HG02623 (cell line): ENCODE measurements around the gene WDR31.
"Not testable (repeated sequence)": the region's sequence is repeated elsewhere in the genome, so short reads cannot be mapped to it uniquely, and the experiment has no call there.

Experiments
- ATAC-seq: cut with Tn5 transposase; IDR thresholded peaks from one replicate; pipeline ENCODE4 v1.9.1; 2021; ENCODE audit warnings: moderate library complexity; ENCODE audit not compliant: unreplicated experiment

Gene WDR31

DNA sequence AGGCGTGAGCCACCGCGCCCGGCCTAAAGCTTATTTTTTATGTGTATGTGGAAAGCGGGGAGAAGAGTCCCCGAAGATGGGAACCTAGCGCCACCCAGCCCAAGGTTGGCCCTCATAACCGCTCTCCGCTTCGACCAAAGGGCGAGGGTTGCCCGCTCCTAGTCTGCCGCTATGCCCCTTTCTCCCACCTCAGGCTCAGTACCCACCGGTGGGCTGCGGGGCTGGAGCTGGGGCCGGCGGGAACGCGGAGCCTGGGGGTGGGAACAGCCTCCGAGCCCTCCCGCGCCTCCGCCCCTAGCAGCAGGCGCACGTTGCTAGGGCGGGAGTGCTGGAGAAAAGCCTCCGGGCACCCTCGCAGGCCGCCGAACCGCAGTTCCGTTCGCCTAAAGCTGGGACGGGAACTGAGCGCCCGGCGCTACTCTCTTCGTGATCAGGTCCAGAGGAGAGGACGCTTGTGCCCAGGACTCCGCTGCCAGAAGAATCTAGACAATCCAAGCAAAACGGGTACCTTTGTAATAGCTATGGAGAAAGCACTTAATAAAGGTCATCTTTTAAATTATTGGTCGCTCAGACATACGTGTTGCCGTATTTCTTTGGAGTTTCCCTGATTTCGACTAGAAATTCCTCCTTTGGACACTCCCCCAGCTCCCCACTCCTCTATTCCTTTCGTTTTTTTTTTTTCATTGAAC lies at the start of gene WDR31:
TSS of gene WDR31 (minus strand) at position 265 of the 689 bp plus-strand sequence. CDS start 8,253 bp downstream, outside the sequence.
- peak; percentile 99 for ATAC-seq

DNA sequence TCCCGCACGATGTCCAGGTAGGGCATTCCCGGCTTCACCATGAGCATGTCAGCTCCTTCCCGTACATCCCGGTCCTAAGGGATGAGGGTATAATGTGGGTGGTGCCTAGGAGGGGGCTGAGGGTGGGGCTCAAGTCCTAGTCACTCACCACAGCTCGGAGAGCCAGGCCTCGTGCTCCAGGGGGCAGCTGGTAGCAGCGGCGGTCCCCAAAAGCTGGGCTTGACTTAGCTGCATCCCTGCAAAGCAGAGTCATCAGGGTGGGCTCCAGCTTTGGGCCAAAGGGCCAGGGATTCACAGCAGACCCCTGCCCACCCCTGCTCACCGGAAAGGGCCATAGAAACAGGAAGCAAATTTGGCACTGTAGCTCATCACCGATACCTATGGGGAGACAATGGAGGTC lies 49.4 kb upstream of the WDR31 start:
- no peak for ATAC-seq

DNA sequence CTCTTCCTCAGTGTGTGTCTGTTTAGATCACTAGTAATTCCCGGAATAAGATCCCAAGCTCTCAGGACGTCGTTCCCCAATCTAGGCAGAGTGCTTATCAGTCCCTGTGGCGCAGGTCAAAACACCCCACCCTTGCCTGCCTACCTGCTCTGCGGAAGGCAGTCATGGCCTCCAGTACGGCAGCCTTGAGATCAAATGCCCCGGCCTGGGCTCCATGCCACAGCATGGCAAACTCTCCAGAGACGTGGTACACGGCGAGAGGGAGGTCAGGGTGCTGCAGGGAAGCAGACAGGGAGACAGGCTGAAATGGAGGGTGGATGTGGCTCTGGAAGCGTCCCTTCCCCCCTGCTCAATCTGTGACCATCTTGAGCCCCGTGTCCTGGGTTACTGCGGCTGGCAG lies 48.8 kb upstream of the WDR31 start:
- ATAC-seq = no peak

DNA sequence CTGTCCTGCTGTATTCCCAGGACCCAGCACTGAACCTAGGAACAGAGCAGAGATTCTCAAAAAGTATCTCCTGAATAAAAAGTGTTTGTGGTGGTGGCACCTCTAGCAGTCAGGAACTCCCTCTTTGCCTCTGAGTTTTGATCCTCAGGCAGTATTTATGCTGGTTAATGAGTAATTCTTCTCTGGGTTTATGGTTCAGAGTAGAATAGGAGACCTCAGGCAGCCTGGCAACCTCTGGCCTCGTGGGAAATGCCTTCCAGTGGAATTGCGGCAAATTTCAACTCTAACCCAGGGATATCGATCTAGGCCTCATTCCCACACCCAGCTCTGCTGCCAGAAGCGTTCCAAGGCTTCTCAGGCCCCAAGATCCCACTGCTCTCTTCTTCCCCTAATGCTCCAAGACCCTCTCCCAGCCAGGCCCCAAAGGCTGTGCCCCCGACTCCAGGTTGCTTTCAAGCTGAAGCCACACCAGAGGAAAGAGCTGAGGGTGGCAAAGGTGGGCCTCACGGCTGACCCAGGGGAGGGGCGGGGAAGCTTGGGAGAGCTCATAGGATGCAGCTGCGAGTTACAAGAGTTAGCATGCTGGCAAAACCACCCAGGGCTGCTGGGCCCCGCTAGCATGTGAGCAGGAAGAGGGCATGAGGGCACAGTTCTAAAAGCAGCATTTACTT lies 47.6 kb upstream of the WDR31 start:
- no peak for ATAC-seq

DNA sequence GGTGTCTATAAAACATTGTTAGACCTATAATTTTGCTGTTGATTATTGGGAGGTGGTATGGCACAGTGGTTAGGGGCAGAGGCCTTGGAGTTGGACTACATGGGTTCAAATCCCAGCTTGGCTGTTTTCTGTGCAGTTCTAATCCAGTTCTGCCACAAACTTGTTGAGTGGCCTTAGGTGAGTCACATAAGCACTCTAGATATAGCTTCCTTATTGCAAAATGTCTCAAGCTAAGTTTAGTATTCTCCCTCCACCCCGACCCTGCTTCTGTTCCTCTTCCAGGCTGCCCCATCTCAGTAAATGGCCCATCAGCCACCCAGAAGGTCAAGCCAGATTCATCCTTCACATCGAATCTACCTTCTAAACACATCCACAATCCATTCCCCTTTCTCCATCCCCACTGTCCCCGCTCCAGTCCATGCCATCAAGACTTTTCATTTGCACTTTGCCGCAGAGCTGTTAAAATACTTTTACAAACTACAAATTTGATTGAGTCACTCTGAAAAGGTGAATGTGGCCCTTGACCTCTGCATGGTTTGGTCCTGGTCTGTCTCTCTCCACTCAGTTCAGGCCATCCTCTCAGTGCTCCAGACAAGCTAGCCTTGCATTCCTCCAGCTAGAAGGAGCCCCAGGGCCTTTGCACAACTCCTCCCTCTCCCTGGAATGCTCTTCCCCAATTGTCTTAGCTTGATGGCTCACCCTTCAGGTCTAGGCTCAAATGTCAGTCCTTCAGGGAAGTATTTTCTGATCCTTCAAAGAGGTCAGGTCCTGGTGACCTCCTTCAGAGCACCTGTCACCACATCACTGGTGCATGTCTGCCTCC lies 46.7 kb upstream of the WDR31 start:
- no peak for ATAC-seq

DNA sequence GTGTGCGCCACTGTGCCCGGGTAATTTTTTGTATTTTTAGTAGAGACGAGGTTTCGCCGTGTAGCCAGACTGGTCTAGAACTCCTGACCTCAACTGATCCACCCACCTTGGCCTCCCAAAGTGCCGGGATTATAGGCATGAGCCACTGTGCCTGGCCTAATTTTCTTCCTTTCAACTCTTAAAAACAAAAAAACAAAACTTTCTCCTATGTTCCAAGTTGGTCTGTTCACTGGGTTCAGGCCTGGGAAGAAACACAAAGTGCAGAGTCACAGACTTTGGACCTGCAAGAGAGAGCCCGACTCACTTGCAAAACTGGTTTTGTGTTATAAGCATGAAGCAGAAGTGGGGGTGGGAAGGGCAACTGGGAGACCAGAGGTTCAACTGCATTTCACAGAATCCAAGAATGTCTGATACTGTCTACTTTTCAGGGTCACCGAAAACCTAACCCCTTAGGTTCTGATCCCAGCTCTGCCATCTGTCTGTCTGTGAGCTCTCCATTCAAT lies 41.9 kb upstream of the WDR31 start:
- no peak for ATAC-seq

DNA sequence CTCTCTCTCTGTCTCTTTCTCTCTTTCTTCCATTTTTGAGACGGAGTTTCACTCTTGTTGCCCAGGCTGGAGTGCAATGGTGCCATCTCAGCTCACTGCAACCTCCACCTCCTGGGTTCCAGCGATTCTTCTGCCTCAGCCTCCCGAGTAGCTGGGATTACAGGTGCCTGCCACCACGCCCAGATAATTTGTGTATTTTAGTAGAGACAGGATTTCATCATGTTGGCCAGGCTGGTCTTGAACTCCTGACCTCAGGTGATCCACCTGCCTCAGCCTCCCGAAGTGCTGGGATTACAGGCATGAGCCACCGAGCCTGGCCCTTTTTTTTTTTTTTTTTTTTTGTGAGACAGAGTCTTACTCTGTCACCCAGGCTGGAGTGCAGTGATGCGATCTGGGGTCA lies 41.4 kb upstream of the WDR31 start:
- ATAC-seq = not testable (repeated sequence)

DNA sequence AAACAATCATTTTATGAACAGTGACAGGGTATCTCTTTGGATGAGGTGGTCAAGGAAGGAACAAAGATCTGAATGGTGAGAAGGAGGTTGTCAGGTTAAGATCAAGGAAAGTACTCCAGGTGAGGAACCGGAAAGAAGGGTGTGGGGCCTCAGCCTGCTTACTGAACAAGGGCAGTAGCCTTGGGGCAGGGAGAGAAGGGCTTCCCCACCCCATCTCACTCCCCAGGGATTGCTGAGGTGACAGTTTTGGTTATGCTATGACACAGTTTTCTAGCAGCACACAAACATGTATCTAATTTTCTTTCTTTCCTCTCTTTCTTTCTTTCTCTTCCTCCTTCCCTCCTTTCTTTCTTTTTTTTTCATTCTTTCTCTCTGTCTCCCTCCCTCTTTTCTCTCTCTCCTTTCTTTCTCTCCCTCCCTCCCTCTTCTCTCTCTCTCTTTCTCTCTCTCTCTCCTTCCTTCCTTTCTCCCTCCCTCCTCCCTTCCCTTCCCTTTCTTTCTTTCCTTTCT lies 40.8 kb upstream of the WDR31 start:
- peak; percentile 44 for ATAC-seq

DNA sequence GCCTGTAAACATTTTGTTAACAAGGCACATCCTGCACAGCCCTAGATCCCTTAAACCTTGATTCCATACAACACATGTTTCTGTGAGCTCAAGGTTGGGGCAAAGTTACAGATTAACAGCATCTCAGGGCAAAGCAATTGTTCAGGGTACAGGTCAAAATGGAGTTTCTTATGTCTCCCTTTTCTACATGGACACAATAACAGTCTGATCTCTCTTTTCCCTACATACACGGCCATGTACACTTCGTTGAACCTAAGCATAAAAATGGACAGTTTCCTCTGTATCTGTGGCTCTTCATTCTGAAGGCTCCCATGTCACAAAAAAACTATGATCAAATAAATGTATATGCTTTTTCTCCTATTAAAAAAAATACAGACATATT lies 39.7 kb upstream of the WDR31 start:
- not testable (repeated sequence) for ATAC-seq

DNA sequence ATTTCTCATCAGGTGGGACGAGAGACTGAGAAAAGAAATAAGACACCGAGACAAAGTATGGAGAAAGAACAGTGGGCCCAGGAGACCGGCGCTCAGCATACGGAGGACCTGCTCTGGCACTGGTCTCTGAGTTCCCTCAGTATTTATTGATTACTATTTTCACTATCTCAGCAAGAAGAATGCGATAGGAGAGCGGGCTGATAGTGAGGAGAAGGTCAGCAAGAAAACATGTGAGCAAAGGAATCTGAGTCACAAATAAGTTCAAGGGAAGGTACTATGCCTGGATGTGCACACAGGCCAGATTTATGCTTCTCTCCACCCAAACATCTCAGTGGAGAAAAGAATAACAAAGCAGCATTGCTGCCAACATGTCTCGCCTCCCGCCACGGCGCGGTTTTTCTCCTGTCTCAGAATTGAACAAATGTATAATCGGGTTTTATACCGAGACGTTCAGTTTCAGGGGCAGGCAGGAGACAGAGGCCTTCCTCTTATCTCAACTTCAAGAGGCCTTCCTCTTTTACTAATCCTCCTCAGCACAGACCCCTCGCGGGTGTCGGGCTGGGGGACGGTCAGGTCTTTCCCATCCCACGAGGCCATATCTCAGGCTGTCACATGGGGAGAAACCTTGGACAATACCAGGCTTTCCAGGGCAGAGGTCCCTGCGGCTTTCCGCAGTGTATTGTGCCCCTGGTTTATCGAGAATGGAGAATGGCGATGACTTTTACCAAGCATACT lies 39.2 kb upstream of the WDR31 start:
- not testable (repeated sequence) for ATAC-seq

DNA sequence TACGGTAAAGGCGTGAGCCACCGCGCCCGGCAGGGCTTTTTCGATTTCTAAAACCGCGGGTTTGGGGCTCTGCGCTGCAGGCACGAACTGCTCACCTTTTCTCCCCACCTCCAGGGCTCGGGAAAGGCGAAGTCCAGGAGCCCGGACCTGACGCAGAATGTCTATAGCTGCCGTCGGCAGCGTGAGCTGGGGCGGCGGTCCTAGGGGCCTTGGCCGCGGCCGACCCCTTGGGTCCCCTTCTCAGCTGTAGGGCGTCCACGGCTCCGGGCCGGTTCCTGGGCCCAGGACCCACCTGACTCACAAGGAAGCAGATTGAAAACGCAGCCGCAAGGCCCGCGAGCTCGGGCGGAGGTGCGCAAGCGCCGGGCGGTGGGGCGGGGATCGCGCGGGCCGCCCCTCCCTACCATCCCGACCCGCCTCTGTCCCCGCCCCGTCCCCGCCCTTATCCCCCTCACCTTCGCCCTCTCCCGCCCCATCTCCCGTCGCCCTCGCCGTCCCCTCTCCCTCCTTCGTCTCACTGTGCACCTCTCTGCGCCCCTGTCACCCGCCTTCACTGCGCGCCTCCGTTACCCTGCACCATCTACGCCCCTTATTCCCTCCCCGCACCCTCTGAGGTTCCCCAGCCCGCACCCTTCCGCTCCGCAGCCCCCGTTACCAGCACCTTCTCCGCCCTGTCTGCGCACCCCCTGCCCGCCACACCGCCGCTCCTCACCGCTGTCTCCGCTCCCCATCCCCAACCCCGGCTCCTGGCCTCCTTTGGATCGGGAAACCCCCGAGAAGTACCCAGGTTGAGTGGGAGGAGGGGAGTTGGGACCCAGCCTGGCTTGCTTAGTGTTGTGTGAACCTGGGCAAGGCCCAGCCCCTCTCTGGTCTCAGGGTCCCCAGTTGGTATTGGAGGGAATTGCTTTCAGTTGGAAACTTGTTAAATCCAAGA lies 36.8 kb upstream of the WDR31 start, which contains the start of gene HDHD3:
TSS of gene HDHD3 (minus strand) at position 353 of the 934 bp plus-strand sequence. CDS start 2,632 bp downstream, outside the sequence.
- peak; percentile 78 for ATAC-seq

DNA sequence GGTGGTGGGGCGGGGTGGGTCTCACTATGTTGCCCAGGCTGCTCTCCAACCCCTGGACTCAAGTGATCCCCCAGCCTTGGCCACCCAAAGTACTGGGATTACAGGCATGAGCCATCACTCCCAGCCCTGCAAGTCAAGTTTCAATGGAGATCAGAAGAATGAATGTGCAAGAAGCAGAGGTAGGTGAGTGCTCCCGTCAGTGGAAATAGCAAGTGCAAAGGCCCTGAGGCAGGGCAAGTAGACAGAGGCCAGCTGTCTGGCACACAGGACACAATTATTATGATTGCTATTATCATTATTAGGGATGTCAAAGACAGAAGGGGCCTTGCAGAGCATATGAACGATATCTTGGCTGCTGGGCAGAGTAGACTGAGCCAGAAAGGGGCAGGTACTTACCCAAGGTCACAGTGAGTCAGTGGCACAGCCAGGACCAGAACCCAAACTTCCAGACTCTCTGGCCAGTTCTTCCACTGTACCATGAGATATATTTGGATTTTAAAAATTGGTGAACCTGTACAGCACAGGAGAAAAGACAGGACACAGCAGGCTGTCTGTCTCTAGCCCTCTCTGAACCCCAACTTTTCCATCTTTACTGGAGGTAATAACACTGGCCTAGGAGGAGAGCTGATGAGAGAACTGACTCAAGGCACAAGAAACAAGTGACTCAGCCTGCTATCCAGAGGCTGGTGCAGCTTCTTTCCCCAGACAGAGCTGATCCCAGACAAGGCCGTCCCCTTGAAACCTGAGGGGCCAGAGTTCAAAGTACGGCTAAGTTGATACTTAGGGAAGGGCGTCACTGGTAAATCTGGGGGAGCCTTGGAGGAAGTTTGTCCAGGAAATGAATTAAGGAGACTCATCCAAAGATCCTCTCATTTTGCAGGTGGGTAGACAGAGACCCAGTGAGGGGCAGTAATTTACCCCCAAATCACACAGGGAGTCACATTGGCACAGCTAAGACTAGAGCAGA lies 35.3 kb upstream of the WDR31 start:
- ATAC-seq = no peak

DNA sequence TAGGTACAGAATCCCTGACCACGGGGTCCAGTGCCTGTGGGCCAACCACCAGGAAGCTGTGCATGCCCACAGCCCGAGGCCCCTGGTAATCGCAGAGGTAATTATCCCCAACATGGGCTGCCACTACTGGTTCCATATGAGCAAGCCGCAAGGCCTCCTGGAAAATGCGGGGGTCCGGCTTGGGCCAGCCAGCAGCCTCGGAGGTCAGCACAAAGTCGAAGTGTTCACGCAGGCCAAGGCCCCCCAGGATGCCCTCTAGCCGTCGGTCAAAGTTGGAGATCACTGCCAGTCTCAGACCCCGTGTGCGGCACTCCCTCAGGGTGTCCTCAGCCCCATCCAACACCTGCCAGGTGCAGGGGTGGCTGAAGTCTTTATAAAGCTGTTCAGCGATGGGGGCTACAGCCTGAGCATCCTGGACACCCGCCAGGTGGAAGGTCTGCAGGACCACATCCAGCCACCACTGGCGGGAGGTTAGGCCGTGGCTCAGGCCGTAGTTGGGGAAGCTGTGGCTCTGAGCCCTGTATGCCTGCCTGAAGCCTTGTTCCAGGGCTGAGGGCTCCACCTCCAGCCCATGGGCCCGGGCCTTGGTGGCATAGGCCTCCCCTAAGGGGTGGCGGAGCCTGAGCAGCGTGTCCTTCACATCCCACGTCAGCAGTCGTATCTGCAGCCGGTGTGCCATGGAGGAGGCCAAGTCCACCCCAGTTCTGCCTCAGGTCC lies 33.8 kb upstream of the WDR31 start:
- no peak for ATAC-seq

DNA sequence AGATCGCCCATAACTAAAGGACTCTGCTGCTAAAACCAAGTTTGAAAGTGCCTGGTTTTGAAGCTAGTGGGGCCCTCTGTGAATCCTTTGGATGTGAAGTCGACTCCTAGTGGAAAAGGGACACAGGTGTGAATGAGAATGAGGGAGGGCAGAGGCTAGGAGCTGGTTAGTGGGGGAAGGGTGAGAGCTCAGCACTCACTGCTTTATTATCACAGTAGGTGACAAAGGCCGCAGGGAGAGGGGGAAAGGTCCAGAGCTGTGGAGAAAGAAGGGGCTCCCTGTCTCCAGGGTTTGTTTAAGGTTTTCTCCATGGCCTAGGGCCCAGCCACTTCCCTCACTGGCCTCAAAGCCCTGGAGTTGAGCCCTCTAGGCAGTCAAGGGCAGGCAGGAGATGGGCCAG lies 33.2 kb upstream of the WDR31 start:
- no peak for ATAC-seq

DNA sequence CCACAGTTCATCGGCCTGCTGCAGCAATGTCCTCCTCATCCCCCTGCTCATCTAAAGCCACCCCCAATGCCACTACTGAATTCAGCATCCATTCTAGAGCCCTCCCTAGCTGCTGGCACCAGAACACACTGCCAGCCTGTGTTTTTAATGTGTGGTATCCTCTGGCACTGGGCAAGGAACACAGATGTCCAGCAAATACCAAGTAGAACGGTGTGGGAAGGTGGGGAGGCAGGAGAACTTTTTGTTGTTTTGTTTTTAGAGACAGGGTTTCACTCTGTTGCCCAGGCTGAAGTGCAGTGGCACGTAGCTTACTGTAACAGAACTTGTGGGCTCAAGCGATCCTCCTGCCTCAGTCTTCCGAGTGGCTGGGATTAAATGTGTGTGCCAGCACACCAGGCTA lies 32.0 kb upstream of the WDR31 start:
- ATAC-seq = no peak

DNA sequence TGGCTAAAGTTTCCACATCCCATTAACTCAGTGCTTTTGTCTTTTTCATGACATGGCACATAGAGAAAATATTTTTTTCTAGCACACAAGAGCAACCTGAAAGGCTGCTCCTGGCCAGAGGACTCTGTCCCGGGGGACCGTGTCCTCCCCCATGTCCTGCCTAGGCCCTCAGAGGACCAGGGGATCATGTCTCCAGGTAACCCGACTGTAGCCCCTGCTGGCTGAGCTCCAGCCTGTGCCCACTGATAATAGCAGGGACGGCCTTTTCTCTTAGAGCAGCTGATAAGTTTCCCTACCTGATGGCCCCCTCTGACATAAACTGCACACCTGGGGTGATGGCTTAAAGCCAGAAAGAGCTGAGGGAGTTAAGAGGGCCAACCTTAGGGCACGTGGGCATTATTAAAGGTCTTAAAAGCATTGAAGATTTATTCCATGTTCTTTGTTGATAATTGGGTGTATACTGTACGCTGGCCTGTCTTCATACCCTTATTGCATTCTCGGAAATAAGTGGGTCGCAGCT lies 30.8 kb upstream of the WDR31 start:
- no peak for ATAC-seq

DNA sequence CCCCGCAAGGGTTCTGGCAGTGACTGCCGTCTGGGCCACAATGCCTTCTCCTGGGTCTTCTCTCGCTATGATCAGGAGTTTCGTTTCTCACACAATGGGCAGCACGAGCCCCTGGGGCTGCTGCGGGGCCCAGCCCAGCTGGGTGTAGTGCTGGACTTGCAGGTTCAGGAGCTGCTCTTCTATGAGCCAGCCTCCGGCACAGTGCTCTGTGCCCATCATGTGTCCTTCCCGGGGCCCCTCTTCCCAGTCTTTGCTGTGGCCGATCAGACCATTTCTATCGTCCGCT lies 29.7 kb upstream of the WDR31 start:
- no peak for ATAC-seq
